Measurements from ENCODE around the gene MYOCOS. TPM values are rescaled to one million over a fixed set of nuclear protein-coding genes. Genes with fewer than 3 reads are reported as not detected.
"Not testable (repeated sequence)": the region's sequence is repeated elsewhere in the genome, so short reads cannot be mapped to it uniquely, and the experiment has no call there.

The MYOCOS gene, protein sequence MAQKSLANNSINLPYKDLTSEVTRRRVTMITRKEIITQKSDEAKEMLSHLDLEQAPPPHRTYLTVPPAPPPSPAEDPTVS
- not detected in 2 replicates for total RNA-seq (2014; rRNA removed)
- not detected for polyA plus RNA-seq (2012)

GRCh38 chr1:171622152-171622462 is at the start of gene MYOCOS:
Gene MYOCOS, plus strand, starts transcription at chr1:171622243. Its CDS starts 1,641 bp downstream, at chr1:171623884.
- DNase-seq (ENCODE audit: low read depth) = no peak

DNA sequence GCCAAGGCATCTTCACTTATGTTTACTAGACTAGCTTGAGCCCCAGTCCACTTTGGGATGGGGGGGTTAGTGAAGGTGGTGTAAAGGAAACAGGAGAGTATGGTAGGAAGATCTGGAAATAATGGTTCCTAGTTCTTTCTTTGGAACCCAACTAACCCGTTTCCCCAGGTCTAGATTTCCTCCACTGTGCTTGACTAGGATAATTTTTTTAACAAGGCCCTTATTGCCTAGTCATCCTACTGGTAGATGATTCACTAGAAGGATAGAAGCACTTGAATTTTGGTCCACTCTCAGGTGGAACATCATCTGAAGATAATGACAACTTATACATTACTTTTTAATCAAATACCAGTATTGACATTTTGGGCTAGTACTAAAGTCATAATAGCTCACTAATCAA is 45.9 kb upstream of the MYOCOS start:
- DNase-seq (ENCODE audit: low read depth) = no peak

DNA sequence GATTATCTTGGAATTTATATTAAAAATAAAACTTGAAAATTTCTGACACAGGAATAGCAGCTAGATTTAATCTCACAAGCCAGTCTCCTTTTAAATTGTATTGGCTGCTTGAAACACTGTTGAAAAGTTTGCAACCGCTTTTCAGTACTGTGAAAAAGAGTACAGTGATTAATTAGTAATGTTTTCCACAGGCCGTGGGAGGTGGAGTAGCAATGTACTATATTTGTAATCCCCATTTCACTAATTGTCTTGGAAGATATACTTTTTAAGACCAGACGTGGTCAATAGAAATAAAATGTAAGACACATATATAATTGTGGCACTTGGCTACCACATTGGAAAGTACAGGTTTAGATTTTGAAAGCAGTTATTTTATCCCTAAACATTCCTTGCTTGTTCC is 40.8 kb upstream of the MYOCOS start:
- DNase-seq (ENCODE audit: low read depth) = no peak

GRCh38 chr1:171581766-171582165 is 40.3 kb upstream of the MYOCOS start:
- no peak for DNase-seq (ENCODE audit: low read depth)

GRCh38 chr1:171582589-171582988 is 39.5 kb upstream of the MYOCOS start:
- no peak for DNase-seq (ENCODE audit: low read depth)

DNA sequence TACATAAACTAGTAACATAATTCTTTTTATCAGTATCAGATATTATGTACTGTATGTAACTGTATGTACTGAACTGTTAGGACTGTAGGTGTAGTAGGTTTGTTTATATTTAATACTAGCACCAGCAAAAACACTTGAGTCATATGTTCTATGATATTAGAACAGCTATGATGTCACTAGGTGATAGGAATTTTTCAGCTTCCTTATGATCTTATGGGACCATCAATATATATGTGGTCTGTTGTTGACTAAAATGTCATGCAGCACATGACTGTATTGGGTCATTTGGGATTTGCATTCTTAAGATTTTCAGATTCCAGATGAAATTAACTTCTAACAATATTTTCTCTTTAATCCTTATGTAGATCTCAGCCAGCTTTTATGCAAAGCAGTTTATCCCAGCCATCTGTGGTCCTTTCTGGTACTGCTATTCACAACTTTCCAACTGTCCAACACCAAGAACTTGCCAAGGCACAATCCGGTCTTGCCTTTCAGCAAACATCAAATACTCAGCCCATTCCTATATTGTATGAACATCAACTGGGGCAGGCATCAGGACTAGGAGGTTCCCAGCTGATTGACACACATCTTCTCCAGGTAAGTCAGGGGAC is 38.3 kb upstream of the MYOCOS start:
- no peak for DNase-seq (ENCODE audit: low read depth)

GRCh38 chr1:171585715-171586114 is 36.3 kb upstream of the MYOCOS start:
- DNase-seq (ENCODE audit: low read depth) = no peak

GRCh38 chr1:171588230-171588629 is 33.8 kb upstream of the MYOCOS start:
- DNase-seq (ENCODE audit: low read depth) = no peak

DNA sequence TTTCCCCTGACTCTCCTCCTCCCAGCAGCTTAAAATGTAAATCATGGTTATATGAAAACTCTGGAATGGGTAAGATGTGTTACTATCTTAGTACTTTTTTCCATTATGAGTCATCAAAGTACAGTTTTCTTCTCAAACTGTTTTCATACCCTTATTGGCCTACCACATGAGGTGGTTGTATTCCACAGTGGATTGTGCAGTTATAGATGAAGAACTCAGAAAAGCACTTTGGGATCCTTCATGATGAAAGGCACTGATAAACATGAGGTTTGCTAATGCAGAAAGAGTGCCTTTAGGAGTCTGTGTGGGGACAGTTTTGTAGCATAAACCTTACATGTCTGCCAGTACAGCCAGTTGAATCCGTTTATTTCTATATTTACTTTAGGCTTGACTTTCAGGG is 32.0 kb upstream of the MYOCOS start:
- DNase-seq (ENCODE audit: low read depth) = peak; percentile 36

DNA sequence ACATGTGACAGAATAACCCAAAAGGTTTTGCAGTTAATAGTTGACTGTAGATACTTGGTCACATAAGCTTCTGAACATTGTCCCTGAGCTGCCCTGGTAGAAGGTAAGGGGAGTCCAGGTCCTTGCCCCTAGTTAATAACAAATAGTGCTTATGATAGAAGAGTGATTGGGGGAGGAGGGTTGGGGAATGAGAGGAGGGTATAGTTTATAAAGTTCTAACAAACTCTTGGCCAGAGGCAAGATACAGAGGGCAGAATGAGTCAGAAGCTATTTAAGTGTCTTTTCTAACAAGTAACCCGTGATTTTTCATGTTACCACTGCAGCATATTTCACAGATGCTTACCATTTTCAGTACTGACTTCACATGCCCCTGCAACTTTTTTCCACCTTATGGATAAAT is 26.7 kb upstream of the MYOCOS start:
- DNase-seq (ENCODE audit: low read depth) = no peak

- DNase-seq (ENCODE audit: low read depth) = no peak
Observed at GRCh38 chr1:171596119-171596518, 25.9 kb upstream of the MYOCOS start.

DNA sequence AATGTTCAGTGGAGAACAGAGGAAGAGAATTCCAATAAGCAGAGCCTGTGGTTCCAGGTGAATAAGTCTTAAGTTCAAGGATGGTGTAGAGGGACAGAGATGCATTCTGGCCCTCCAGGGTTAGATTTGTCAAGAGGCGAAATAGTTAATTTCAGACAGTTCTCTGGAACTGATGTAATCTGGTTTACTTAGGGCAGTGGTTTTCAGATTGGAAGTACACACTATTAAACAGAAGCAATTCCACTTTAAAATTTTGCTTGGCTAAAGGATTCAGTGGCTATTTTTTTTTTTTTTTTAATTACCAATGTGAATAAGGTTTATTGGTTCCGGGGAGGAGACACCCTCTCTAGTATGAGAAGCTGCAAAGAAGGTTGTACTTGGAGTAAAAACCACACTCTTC is 25.3 kb upstream of the MYOCOS start:
- DNase-seq (ENCODE audit: low read depth) = no peak

DNA sequence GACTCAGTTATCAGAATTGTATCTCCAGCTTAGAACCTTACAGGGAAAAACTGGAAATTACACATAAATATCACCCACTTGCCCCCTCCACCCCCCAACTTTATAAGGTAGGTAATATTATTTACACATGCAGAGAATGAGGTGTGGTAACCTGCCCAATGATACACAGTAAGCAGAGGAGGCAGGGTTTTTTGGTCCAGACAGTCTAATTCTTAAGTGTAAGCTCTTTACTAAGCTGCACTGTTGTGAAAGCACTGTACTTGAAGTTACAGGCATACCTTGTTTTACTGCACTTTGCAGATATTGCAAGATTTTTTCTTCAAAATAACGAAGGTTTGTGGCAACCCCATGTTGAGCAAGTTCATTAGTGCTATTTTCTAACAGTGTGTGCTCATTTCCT is 24.8 kb upstream of the MYOCOS start:
- DNase-seq (ENCODE audit: low read depth) = no peak

DNA sequence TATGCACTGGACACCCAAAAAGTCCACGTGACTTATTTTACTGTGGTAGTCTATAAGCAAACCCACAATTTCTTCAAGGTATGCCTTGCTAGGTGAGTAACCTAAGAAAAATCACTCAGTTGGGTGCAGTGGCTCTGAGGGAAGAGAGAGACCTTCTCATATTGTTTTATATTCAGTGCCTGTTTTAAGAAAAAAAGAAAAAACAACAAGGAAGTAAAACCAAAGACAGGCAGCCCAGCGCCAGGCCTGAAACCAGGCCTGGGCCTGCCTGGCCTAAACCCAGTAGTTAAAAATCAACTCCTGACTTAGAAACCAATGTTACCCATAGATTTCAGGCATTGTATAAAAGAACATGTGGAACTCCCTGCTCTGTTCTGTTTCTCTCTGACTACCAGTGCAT is 21.7 kb upstream of the MYOCOS start:
- DNase-seq (ENCODE audit: low read depth) = not testable (repeated sequence)

DNA sequence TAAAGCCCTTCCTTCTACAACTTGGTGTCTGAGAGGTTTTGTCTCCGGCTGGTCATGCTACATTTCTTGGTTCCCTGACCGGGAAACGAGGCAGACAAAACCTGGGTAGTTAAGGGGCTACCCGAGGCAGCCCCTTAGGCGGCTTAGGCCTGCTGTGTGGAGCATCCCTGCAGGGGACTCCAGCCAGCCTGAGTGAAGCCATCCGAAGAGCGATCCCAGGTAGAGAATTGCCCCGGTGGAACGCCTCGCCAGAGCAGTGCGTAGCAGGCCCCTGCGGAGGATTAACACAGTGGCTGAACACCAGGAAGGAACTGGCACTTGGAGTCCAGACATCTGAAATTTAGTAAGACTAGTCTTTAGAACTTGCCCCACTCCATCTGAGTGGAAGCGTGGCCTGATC is 21.2 kb upstream of the MYOCOS start:
- DNase-seq (ENCODE audit: low read depth) = no peak

GRCh38 chr1:171603042-171603441 is 19.0 kb upstream of the MYOCOS start:
- DNase-seq (ENCODE audit: low read depth) = not testable (repeated sequence)

GRCh38 chr1:171606402-171606941 is 15.6 kb upstream of the MYOCOS start:
- no peak for DNase-seq (ENCODE audit: low read depth)

GRCh38 chr1:171610385-171610784 is 11.7 kb upstream of the MYOCOS start:
- no peak for DNase-seq (ENCODE audit: low read depth)

DNA sequence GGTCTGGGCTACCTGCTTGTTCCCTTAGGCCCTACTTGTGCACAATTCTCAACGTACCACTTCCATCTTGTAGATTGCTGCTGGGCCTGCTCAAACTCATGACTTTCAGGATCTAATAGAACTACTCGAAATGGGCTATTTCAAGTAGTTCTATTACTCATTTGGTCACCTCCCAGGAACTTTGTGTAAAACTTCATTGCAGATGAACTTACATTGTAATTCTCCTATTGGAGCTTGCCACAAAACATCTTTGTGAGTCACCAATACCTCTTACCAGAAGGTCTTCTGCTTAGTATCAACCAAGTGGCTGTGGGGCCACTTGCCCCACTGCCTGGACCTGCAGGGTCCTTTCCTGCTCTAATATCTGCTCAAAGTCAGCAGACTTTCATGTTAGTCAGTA is 10.7 kb upstream of the MYOCOS start:
- no peak for DNase-seq (ENCODE audit: low read depth)

DNA sequence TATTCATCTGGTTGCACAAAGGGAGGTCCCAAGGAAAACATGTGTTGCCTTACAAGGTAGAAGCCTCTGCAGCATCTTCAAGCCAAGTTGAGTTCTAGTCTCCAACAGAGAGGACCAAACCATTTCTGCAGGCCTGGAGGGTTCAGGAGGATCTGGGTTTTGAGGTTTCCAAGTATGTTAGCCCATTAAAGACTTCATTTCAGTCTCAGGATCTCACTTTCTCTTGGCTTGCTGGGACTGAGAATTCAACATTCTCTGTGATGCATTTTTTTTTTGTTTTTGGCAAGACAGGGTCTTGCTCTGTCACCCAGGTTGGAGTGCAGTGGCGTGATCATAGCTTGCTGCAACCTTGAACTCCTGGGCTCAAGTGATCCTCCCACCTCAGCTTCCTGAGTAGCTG is 8.8 kb upstream of the MYOCOS start:
- DNase-seq (ENCODE audit: low read depth) = no peak

DNA sequence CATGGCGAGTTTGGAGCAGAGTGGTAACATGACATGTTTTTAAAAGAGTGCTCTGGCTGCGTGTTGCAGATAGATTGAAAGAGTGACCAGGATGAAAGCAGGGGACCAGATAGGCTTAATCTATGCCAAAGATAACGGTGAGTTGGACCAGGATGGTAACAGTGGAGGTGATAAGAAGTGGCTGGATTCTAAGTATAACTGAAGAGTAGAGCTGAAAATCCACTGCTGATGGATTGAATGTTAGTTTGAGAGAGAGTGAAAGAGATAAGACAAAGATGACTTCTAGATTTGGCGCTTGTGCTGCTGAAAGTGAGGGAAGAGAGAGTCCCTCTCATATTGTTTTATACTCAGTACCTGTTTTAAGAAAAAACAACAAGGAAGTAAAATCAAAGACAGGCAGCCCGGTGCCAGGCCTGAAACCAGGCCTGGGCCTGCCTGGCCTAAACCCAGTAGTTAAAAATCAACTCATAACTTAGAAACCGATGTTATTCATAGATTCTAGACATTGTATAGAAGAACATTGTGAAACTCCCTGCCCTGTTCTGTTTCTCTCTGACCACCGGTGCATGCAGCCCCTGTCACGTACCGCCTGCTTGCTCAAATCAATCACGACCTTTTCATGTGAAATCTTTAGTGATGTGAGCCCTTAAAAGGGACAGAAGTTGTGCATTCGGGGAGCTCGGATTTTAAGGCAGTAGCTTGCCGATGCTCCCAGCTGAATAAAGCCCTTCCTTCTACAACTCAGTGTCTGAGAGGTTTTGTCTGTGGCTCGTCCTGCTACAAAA is 6.7 kb upstream of the MYOCOS start:
- DNase-seq (ENCODE audit: low read depth) = not testable (repeated sequence)

GRCh38 chr1:171616586-171616985 is 5.5 kb upstream of the MYOCOS start:
- DNase-seq (ENCODE audit: low read depth) = no peak
